GM21447 (cell line): ENCODE data around the gene ZNF275.
A peak's percentile ranks its signal among the peaks of the same experiment; 100 is the strongest.
"Not testable (repeated sequence)": the region's sequence is repeated elsewhere in the genome, so short reads cannot be mapped to it uniquely, and the experiment has no call there.

Experiments
- ATAC-seq: cut with Tn5 transposase; IDR thresholded peaks from one replicate; pipeline ENCODE4 v1.9.1; 2021; ENCODE audit not compliant: unreplicated experiment

The ZNF275 gene

DNA sequence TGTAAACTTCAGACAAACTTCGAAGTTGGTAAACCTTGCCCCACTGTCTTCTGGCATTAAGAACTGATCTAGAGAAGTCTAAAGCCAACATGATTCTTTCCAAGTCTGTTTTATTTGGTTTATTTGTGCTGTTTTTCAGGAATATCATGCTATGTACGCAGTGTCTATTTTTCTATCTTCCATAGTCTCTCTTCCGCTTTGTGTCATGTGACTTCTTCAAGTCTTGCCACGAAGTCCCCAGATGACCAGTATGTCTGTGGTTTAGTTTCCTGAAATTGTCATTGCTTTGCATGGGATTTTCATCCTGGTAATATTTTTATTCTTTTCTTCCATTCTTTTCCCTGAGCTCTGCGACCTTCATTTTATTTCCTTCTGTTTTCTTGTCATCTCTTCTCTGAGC is 52.1 kb downstream of the ZNF275 start:
- no peak for ATAC-seq

DNA sequence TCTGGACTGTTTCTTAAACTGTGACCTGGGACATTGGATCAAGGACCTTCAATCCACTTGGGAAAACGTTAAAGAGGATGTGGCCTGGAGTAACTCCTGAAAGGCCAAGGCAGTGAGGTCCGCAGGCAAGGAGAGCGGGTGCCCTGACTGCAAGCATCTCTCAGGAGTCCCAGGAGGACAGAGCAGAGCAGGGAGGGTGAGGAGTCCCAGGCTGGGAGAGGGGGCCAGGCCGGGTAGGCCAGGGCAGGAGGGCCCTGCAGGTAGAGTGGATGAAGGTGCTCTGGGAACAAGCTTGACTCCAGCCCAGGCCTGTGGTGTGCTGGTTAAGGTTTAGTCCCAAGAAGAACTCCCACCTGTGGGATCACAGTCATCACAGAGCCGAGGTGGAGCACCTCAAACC is 53.4 kb downstream of the ZNF275 start:
- ATAC-seq = no peak

DNA sequence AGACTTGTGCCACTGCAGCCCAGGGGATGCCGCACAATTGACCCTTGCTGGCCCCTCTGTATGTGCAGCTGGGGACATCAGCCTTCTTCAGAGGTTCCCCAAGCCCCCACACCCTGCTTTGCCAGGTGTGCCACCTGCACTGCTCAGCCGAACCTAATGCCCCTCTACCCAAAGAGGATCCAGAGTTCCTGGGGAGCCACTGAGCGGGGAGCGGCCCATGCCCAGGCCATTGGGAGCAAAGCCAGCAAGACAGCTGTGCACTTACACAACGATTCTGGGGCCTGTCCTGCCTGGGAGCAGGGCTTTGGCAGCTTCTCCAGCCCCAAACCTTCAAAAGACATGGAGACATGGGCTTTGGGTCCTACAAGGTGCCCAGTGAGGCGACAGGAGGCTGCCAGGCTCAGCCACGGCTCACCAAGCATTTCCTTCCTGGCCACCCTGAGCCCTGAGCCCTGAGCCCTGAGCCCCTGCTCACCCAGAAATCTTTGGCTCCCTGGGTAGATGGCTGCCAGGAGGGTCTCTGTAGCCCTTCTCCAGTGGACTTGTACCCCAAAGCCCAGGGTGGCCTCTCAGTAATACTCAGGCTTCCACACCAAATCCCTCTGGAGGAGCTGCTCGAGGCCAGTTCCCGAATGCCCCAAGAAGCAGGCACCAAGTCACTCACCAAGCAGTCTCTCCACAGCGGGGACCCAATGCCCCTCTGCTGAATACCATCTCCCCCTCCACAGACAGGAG is 54.2 kb downstream of the ZNF275 start:
- ATAC-seq = no peak

DNA sequence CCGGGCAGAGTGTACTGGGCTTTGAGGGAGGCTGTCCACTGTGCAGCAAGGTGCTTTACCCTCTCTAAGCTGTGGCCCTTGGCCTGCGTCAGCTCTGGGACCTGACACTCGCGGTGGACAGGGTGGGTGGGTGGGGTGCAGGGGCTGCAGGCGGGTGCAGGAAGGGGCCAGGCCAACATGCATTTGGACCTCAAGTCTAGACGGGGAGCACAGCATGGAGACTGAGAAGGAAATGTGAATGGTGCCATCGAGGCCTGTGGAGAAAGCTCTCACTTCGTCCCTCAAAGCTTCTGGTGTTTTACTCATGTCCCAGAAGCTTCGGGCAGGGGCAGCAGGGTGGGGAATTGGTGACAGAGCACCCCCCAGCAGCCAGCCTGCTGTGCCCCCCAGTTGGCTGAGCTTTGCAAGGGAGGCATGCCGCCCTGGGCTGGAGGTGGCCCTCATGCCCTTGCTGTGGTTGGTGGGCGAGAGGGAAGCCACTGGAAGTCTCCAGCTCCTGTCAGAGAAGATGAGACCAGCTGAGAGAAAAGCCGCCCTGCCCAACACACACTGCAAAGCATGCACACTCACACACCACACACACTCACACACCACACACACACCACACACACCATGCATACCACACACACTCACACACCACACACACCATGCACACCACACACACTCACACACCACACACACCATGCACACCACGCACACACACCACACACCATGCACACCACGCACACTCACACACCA is 54.9 kb downstream of the ZNF275 start:
- no peak for ATAC-seq

DNA sequence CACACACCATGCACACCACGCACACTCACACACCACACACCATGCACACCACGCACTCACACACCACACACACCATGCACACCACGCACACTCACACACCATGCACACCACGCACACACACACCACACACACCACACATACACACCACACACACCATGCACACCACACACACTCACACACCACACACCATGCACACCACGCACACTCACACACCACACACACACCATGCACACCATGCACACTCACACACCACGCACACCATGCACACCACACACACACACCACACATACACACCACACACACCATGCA is 55.5 kb downstream of the ZNF275 start:
- ATAC-seq = not testable (repeated sequence)

DNA sequence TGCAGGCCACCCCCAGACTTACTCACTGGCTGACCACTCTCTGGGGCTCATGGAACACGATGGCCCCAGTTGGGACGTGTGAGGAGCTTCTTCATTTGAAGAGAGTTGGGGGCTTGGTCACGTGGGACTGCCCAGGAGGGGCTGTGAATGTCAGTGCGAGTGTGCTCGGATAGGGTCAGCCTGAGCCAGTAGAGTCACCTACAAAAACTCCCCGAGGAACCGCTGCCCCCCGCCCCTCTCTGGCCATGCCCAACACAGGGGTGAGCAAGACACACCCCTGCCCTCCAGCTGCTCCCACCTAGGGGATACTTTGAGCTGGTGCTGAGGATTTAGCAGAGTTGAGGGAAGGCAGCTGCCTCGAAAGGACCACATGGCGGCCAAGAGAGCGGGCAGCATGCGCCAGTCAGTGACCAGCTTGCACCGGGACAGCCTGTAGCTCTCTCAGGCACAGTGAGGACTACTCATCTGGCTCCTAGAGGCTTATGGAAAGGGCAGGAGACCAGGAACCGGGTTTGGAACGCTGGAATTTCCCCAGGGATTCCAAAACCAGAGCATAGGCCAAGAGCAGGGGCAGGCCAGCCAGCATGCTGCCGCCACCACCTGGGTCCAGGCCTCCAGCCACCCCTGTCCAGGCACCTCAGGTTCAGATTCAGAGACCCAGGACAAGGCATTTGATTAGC is 58.8 kb downstream of the ZNF275 start:
- no peak for ATAC-seq

DNA sequence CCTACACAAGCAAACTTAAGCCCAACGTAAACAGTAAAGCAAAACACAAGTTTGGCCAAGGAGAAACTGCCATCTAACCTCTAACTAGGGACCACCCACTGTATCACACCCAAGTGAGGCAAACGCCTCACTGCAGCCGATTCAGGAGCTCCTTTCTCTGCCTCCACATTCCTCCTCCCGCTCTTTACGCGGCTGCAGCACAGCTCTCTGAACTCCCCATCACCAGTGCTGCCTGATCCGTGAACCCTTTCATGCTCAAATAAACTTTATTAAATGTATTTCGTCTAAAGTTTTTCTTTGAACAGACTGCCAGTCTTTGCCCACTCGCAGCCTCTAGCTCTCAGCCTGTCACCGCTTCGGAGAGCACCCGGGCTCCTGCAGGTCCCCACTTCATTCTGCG is 60.7 kb downstream of the ZNF275 start:
- no peak for ATAC-seq

DNA sequence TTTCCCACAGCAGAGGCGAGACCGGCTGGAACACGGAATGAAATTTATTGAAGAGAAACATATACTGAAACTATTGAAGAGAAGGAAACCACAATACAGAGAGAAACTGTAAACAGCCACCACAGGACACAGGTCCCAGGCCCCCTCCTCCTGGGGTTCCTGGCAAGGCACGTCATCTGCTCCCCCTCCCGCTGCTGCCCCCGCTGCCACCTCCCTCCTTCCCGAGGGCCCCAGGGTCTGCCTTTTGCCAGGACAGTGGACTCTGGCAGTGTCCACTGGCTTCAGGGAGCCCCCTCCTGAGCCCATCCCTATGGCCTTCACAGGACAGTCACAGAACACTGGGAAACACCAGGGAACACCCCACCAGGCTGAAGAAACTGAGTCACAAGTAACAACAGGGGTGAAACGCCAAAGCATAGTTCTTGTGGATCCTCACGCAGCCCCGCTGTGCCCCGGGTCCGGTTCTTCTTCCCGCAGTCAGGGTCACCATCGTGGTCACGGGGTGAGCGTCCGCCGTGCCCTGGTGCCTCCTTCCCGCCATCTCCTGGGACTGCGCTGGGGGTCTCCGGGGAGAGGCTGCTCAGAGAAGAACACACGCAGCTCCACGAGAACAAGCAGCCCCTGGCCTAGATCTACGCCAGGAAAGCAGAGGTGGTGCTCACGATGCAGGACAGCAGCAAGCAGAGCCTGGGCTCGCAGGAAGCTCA is 61.8 kb downstream of the ZNF275 start:
- no peak for ATAC-seq

DNA sequence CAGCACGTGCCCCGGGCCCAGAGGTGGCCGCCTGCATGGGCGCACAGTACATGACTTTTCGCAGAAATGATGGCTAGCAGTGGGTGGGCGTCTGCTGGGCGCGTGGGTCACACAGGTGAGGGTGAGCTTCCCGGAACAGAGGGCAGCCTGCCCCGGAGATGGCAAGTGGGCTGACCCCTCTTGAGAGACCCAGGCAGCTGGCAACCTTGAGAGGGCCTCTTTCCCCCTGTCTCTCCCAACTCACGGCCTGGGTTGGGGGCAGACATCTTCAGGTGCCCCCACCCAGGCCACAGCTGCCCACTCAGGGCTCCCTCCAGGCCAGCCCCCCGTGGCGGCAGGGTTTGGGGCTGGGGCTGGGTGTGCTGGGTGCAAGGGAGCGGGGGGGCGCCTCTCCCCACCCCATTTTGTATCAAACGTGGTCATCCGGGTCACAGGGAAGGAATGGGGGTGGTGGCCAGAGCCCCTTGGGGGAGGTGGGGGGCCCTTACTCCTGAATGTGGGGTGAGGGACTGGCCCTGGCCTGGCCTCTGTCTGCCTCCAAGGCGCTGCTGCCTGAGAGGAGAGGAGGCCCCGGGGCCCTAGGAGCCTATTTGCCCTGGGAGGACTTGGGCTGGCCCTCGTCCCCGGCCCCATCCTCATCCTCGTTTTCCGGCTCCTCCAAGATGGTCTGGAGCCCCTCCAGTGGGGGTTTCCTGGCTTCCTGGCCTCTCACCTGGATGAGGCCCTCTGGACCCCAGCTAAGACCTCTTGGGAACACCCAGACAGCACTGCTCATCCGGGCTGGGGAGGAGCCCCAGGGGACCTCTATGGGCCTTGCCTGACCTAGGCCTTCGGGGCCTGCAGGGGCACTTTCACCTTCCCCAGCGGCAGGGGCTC is 62.6 kb downstream of the ZNF275 start:
- no peak for ATAC-seq

DNA sequence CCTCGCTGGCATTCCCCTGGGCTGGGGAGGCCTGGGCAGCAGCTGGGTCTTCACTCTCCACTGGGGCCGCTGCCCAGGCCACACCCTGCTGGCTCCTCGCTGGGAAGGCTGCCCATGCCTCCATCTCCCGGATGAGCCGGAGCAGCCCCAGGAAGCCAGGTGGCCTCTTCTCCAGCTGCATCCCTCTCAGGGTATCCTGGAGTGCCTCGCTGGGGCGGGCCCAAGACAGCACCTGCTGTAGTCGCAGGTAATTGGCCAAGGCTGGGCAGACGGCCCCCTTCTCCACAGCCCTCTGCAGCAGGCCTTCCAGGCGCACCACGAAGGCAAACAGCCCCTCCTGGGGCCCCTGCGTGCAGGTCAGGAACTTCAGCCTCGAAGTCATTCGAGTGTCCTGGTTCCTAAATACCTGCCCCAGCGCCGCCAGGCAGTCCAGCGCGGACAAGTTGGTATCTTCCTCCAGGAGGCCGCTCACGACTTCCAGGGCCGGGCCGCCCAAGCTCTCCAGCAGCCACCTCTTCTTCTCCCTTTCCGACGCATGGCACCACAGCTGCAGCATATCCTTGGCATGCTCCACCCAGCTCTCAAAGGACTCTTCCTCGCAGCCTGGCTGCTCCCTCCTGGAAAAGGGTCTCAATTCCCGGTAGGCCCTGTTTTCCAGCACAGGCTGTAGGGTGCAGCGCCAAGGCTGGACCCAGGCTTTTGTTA is 63.5 kb downstream of the ZNF275 start:
- no peak for ATAC-seq

DNA sequence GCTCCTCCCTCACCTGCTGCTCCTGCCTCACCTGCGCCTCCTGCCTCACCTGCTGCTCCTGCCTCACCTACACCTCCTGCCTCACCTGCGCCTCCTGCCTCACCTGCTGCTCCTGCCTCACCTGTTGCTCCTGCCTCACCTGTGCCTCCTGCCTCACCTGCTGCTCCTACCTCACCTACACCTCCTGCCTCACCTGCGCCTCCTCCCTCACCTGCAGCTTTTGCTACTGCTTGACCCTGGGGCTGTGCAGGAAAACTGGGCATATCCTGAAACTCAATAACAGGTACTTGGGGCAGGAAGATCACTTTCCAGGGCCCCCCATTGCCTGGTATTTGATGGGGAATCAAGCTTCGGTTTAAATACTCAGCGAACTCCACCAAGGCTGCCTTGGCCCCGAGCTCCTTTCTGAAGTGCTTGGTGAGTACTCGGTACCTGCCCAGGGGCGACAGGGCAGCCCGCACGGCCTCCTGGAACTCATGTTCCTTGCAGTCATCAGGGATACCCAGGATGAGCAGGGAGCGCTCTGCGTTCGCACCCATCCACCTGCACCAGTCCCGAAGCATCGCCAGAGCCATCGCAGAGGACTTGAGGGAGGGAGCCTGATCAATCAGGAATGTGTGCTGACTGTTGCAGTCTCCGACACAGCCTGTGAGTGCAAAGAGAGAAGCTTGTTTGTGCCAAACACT is 64.5 kb downstream of the ZNF275 start:
- ATAC-seq = no peak

DNA sequence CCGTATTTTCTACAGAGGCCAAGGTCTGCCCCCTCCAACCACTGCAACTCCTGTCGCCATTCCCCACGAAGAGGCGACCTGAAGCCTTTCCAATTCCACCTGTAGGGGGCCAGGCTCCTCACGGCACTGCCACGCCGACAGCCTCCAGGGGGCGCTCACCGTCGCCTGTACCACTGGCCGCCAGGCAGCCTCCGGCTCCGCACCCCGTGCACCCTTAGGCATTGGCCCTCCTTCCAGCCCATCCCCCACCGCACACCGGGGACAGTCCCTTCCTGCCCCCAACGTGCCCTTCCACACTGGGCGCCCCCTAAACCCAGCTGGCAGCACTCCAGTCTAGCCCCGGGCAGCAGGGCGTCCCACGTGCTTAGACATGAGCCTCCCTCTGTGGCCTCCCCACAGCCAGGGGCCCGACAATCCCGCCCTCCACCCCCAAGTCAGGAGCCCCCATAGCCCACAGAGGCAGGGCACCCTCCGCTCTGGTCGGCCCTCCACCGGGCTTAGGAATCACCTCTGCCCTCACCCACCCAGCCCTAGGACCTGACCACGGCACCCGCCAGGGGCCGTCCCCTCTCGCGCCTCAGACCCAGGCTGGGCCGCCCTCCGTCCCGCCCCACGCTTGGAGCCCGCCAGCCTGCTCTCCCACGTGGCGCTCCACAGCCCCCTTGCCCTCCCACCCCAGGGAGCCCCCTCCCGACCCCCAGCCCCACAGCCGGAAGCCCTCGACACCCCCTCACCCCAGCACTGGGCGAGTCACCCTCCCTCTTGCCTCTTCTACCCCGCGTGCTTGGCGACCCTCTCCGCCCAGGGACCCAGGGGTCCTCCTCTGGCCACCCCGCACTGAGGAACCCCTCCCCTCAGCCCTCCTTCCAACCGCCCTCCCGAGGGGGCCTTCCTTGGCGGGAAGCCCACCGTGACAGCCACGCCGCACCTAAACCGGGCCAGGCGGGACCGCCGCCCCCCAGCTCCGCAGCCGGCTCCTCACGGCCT is 66.5 kb downstream of the ZNF275 start:
- ATAC-seq = peak; percentile 57

DNA sequence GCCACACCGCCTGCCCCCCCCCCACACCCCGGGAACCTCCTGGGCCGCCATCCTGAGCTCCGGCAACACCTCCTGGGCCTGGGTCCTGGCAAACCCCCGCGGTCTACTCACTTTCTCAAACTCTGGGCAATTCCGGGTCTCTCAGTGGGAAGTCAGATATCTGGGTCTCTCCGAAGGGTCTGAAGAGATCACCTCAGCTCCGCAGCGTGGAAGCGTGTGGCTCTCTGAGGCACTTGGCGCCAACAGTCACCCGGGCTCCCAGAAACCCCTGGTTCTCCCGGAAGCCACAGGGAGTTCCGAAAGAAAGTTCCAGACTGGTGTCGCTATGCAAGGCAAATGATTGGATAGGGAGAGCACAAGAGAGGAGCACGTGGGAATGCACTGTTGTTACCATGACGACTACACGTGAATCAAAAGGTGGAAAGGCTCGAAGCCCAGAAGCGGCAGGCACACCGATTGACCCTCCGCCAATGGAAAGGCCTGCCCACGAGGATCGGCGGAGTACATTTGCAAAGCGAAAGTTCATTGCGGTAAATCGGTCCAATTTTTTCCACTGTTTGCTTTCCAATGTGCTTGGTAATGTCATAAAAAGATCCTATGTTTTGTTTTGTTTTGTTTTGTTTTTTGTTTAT is 67.3 kb downstream of the ZNF275 start, which contains the start of gene PNMA6E:
PNMA6E (minus strand) TSS at position 218 of the 632 bp plus-strand sequence. CDS start 2,501 bp downstream, outside the sequence.
- ATAC-seq = no peak
